CD4-positive, alpha-beta memory T cell (primary cell): ENCODE results near the gene GTF3C5. TPM values are rescaled to one million over a fixed set of nuclear protein-coding genes. Genes with fewer than 3 reads are reported as not detected.
"Not testable (repeated sequence)": the region's sequence is repeated elsewhere in the genome, so short reads cannot be mapped to it uniquely, and the experiment has no call there.

Experiments
- CTCF ChIA-PET: fragments of 350-600 bp; sonication (Branson Sonifier 250); formaldehyde crosslinking; loops from one replicate; lab custom pipeline; 2021; ENCODE audit warnings: inconsistent platforms; ENCODE audit not compliant: partially characterized antibody; lab: Charles Lee
- POLR2A ChIA-PET: fragments of 350-600 bp; sonication (Branson Sonifier 250); formaldehyde crosslinking; loops from one replicate; lab custom pipeline; 2021; ENCODE audit not compliant: partially characterized antibody; lab: Charles Lee
- DNase-seq, 5 donors: peaks; one replicate each; pipeline versions ENCODE4 v3.0.0 to v3.0.0-alpha.2; 2020 to 2022; ENCODE audit warnings: mixed read lengths in 1 of 5
- H3K27ac ChIP-seq: one replicate; pipeline ENCODE4 v1.7.0; 2013; ENCODE audit warnings: low read depth, low read length
- H3K27me3 ChIP-seq: 2 replicates; pipeline ENCODE4 v1.7.0; 2013; ENCODE audit warnings: mild to moderate bottlenecking, low read length, moderate library complexity; ENCODE audit not compliant: insufficient read depth
- H3K36me3 ChIP-seq: 2 replicates; pipeline ENCODE4 v1.7.0; 2013; ENCODE audit warnings: mild to moderate bottlenecking, low read length, moderate library complexity; ENCODE audit not compliant: insufficient read depth
- H3K4me1 ChIP-seq: 2 replicates; pipeline ENCODE4 v1.7.0; 2013; ENCODE audit warnings: mild to moderate bottlenecking, low read length, moderate library complexity; ENCODE audit not compliant: insufficient read depth
- H3K4me3 ChIP-seq, 2 donors: one replicate each; pipeline ENCODE4 v1.7.0; 2013; ENCODE audit warnings: low read length in 2 of 2, mild to moderate bottlenecking in 1 of 2
- H3K9me3 ChIP-seq, 2 donors: one replicate each; pipeline ENCODE4 v1.7.0; 2013; ENCODE audit warnings: low read length in 2 of 2, control low read depth in 1 of 2; ENCODE audit not compliant: control insufficient read depth in 1 of 2
- H3K27ac Mint-ChIP-seq, 7 donors: one replicate each; pipeline ENCODE4 v1.8.0; 2020 to 2021; ENCODE audit warnings: mixed read lengths in 7 of 7, mild to moderate bottlenecking in 6 of 7, inconsistent platforms in 3 of 7, moderate library complexity in 3 of 7
- H3K27me3 Mint-ChIP-seq, 2 donors: one replicate each; pipeline ENCODE4 v1.8.0; 2020 to 2021; ENCODE audit warnings: mixed read lengths in 2 of 2
- H3K36me3 Mint-ChIP-seq, 2 donors: one replicate each; pipeline ENCODE4 v1.8.0; 2020 to 2021; ENCODE audit warnings: mixed read lengths in 2 of 2, inconsistent platforms in 1 of 2, mild to moderate bottlenecking in 1 of 2
- H3K4me1 Mint-ChIP-seq, 4 donors: one replicate each; pipeline ENCODE4 v1.8.0; 2020 to 2021; ENCODE audit warnings: mixed read lengths in 4 of 4, mild to moderate bottlenecking in 1 of 4
- H3K4me3 Mint-ChIP-seq, 8 donors: one replicate each; pipeline ENCODE4 v1.8.0; 2020 to 2021; ENCODE audit warnings: mixed read lengths in 8 of 8, mild to moderate bottlenecking in 7 of 8, moderate library complexity in 6 of 8, inconsistent platforms in 3 of 8
- H3K9me3 Mint-ChIP-seq, 8 donors: one replicate each; pipeline ENCODE4 v1.8.0; 2020 to 2021; ENCODE audit warnings: mixed read lengths in 8 of 8, mild to moderate bottlenecking in 5 of 8, inconsistent platforms in 3 of 8, moderate library complexity in 1 of 8
- intact Hi-C: fragments of 100-400 bp; cut with micrococcal nuclease; formaldehyde crosslinking; loops from one replicate; pipeline ENCODE4 v1.15.1; 2023
- polyA plus RNA-seq, 2 donors: library from polyadenylated mRNA; unstranded; fragments of 300-500 nt; fragmentation: Illumina TruSeq; gene quantifications; one replicate each; pipeline ENCODE4 v1.2.3, GENCODE V29; 2021
- total RNA-seq, 2 experiments: library from RNA; stranded (reverse); gene quantifications; one replicate each; pipeline ENCODE4 v1.2.3, GENCODE V29; 2021

GTF3C5 gene
- total and polyA plus RNA-seq, 4 experiments from 2014 or later, result 33.5 to 71.5 (median 52.7) TPM

DNA sequence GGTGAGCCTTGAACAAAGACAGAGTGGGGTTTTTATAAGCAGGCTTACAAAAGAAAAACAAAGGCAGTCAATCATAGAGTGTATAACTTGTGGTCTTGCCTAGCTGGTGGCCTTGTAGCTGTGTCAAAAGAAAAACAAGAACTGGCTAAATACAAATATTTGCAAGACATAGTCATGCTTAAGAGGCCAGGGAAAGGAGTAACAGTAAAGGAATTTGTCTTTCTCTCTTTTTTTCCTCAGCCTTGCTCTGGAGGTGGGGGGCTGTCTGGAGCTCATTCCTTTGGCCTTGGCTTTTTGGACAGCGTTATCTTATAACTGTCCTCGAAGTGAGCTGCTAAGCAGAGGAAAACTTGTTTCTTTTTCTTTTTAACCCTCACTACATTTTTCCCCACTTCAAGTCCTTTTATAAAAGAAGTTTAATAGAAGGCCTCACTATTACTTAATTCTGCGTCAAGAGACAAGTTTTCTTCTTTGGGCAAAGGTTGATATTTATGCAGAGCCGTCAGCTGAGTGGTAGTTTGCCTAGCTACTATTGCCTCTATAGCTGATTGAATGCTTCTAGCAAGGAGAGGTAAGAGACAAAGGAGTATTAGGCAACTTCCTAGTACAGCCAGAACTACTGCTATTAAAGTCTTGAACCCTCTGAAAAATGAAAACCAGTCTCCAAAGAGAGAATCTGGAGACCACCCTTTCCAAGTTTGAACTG lies 45.3 kb downstream of the GTF3C5 start:
- H3K27me3 Mint-ChIP-seq, result peaks cover 0 to 4% of the 10 kb centered on the region in 2 donors

DNA sequence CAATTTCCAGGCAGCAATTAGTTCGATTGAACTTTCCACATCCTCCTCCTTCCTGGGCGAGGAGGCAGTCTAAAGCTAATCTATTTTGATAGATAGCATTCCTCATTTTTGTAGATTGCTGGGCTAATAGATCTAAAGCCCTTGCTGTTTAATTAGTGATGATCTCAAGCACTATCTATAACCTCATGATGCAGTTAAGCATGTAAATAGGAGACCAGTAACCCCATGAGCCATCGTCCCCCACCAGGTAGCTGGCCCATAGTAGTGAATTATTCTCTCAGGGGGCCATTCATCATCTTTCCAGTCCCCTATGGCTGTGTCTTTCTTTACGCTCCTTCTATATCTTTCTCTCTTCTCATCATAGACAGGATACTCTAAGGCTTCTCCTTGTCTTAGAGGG lies 45.9 kb downstream of the GTF3C5 start:
- no peaks in the 10 kb centered on the region for H3K36me3 ChIP-seq
- Mint-ChIP-seq H3K27me3 (peaks cover 0 to 4% of the 10 kb centered on the region in 2 donors), H3K4me3 (no peak overlapping the region), H3K9me3 (no peaks in the 10 kb centered on the region), H3K4me1 (no peaks in the 10 kb centered on the region), H3K27ac (no peak overlapping the region), H3K36me3 (no peaks in the 10 kb centered on the region)
- POLR2A ChIA-PET, result no interaction called here
- no peaks in the 10 kb centered on the region for H3K9me3 ChIP-seq
- no peak overlapping the region for H3K27ac ChIP-seq
- CTCF ChIA-PET, result no interaction called here
- no peaks in the 10 kb centered on the region for H3K4me1 ChIP-seq
- no peaks in the 10 kb centered on the region for H3K27me3 ChIP-seq
- no peak overlapping the region for H3K4me3 ChIP-seq
- intact Hi-C loops, result no loop called here
- no peak for DNase-seq

More for the DNA sequence above, 45.3 kb downstream of the GTF3C5 start:
- intact Hi-C loops, result no loop called here
- no peak for DNase-seq
- no peaks in the 10 kb centered on the region for H3K36me3 ChIP-seq
- Mint-ChIP-seq H3K27ac (no peak overlapping the region), H3K36me3 (no peaks in the 10 kb centered on the region), H3K9me3 (no peaks in the 10 kb centered on the region), H3K4me1 (no peaks in the 10 kb centered on the region), H3K4me3 (no peak overlapping the region)
- ChIA-PET POLR2A (interaction anchor here (0.8 kb wide), 1 partner anchor 51 kb away, joined by 3 read pairs; no protein-coding TSS in a partner anchor), CTCF (interaction anchor here (0.7 kb wide), 1 partner anchor 54 kb away, joined by 5 read pairs; no protein-coding TSS in a partner anchor)
- no peaks in the 10 kb centered on the region for H3K27me3 ChIP-seq
- no peak overlapping the region for H3K27ac ChIP-seq
- no peaks in the 10 kb centered on the region for H3K9me3 ChIP-seq
- H3K4me3 ChIP-seq, result no peak overlapping the region
- no peaks in the 10 kb centered on the region for H3K4me1 ChIP-seq

DNA sequence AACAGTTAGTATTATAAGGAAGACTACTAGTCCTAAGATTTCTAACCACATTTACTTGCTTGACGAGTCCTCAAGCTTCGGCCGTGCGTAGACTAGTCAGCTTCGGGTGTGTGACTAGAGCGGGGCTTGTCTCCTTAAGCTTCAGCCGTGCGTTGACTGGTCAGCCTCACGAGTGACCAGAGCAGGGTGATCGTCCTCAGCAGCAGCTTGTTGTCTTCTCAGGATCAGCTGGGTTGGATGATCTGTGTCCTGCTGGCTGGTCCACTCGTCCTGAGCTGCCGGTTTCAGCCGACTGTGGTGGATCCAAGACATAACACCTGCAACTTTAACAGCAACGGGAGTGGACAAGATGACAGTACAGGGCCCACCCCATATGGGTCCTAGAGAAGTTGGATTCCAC lies 47.7 kb downstream of the GTF3C5 start:
- Histone ChIP-seq H3K27me3 (no peaks in the 10 kb centered on the region), H3K4me1 (no peaks in the 10 kb centered on the region), H3K4me3 (no peak overlapping the region), H3K9me3 (no peaks in the 10 kb centered on the region), H3K36me3 (no peaks in the 10 kb centered on the region), H3K27ac (no peak overlapping the region)
- no peaks in the 10 kb centered on the region for H3K4me1 Mint-ChIP-seq
- ChIA-PET CTCF (no interaction called here), POLR2A (no interaction called here)
- no peak overlapping the region for H3K27ac Mint-ChIP-seq
- no peak for DNase-seq
- H3K36me3 Mint-ChIP-seq, result no peaks in the 10 kb centered on the region
- H3K4me3 Mint-ChIP-seq, result no peak overlapping the region
- peaks cover 0 to 4% of the 10 kb centered on the region in 2 donors for H3K27me3 Mint-ChIP-seq
- intact Hi-C loops, result no loop called here
- H3K9me3 Mint-ChIP-seq, result no peaks in the 10 kb centered on the region

DNA sequence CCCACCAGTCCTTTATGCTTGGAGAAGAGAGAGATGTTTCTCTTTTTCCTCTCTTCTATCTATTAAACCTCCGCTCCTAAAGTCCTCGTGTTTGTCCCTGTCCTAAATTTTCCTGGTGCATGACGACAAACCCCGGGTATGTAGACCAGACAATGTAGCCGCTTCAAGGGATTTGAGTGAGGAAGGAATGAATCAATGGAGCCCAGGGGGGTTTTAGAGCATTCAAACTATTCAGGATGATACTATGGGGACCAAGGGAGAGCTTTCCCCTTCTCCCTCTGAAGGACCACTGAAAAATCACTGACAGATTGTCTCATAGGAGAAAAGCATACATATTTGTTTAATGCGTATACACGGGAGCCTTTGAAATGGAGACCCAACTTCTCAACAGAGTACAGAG lies 49.4 kb downstream of the GTF3C5 start:
- Mint-ChIP-seq H3K27me3 (peaks cover 0 to 4% of the 10 kb centered on the region in 2 donors), H3K9me3 (no peaks in the 10 kb centered on the region), H3K4me3 (no peak overlapping the region), H3K36me3 (no peaks in the 10 kb centered on the region), H3K27ac (no peak overlapping the region), H3K4me1 (no peaks in the 10 kb centered on the region)
- ChIA-PET POLR2A (no interaction called here), CTCF (interaction anchor here (1.1 kb wide), 1 partner anchor 64 kb away, joined by 3 read pairs; no protein-coding TSS in a partner anchor)
- intact Hi-C loops, result no loop called here
- no peaks in the 10 kb centered on the region for H3K4me1 ChIP-seq
- H3K36me3 ChIP-seq, result no peaks in the 10 kb centered on the region
- no peaks in the 10 kb centered on the region for H3K9me3 ChIP-seq
- H3K27ac ChIP-seq, result no peak overlapping the region
- no peaks in the 10 kb centered on the region for H3K27me3 ChIP-seq
- no peak for DNase-seq
- no peak overlapping the region for H3K4me3 ChIP-seq

DNA sequence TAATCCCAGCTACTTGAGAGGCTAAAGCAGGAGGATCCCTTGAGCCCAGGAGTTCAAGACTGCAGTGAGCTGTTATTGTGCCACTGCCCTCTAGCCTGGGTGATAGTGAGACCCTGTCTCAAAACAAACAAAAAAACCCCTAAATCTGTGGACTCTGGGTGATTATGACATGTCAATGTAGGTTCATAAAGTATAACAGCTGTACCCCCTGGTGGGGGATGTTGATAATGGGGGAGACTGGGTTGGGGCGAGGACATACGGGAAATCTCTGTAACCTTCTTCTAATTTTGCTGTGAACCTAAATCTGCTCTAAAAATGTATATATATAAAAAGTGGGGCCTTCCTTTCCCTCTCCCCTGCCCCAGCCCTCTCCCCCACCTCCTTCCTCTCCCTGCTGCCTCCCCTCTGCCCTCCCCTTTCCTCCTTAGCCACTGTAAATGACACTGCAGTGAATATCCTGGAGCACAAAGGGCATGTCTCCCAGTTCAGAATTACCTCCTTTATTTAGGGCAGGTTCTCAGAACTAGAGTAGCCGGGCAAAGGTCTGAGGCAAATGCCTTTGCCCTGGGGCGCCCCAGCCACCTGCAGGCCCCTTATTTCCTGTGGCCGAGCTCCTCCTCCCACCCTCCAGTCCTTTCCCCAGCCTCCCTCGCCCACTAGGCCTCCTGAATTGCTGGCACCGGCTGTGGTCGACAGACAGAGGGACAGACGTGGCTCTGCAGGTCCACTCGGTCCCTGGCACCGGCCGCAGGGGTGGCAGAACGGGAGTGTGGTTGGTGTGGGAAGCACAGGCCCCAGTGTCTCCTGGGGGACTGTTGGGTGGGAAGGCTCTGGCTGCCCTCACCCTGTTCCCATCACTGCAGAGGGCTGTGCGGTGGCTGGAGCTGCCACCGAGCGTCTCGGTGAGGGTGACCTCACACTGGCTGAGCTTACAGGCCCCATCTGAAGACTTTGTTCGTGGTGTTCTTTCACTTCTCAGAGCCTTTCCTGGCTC lies 50.3 kb downstream of the GTF3C5 start:
- H3K36me3 ChIP-seq, H3K27me3 Mint-ChIP-seq, DNase-seq, H3K27me3 ChIP-seq, H3K4me3 ChIP-seq, H3K27ac Mint-ChIP-seq, intact Hi-C loops, H3K9me3 Mint-ChIP-seq, H3K27ac ChIP-seq, H3K4me1 Mint-ChIP-seq, H3K4me3 Mint-ChIP-seq, H3K36me3 Mint-ChIP-seq, POLR2A ChIA-PET, H3K4me1 ChIP-seq, H3K9me3 ChIP-seq: not testable (repeated sequence)
- CTCF ChIA-PET, result interaction anchor here (1.1 kb wide), 1 partner anchor 63 kb away, joined by 3 read pairs; no protein-coding TSS in a partner anchor

DNA sequence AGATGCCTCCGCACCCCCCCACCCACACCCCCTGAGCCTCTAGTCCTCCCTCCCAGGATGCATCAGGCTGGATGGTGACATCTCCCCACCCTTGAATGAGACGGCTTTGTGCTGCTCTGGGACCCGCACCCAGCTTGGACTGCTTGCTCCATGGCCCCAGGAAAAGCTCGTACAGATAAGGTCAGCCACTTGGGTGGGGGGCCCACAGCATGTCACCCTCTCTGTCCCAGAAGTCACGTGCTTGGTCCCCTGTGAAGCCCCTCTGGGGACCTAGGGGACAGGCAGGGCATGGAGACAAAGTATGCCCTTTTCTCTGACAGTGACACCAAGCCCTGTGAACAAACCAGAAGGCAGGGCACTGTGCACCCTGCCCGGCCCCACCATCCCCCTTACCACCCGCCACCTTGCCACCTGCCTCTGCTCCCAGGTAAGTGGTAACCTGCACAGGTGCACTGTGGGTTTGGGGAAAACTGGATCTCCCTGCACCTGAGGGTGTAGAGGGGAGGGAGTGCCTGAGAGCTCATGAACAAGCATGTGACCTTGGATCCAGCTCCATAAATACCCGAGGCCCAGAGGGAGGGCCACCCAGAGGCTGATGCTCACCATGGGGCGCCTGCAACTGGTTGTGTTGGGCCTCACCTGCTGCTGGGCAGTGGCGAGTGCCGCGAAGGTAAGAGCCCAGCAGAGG lies 51.3 kb downstream of the GTF3C5 start:
- CTCF ChIA-PET, H3K9me3 ChIP-seq, intact Hi-C loops, DNase-seq, H3K36me3 ChIP-seq, H3K27ac Mint-ChIP-seq, H3K36me3 Mint-ChIP-seq, H3K4me3 ChIP-seq, H3K9me3 Mint-ChIP-seq, H3K27me3 ChIP-seq, H3K4me3 Mint-ChIP-seq, POLR2A ChIA-PET, H3K27ac ChIP-seq, H3K27me3 Mint-ChIP-seq, H3K4me1 Mint-ChIP-seq, H3K4me1 ChIP-seq: not testable (repeated sequence)

DNA sequence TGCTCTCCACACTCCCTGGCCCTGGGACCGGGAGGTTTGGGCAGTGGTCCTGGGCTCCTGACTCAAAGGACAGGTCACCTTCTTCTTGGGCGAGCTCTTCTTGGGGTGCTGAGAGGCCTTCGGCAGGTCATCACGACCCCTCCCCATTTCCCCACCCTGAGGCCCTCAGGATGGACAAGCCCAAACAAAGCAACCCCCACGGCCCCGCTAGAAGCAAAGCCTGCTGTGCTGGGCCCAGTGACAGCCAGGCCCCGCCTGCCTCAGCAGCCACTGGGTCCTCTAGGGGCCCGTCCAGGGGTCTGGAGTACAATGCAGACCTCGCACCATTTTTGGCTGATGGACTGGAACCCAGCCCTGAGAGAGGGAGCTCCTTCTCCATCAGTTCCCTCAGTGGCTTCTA lies 52.9 kb downstream of the GTF3C5 start:
- POLR2A ChIA-PET, DNase-seq, H3K27ac Mint-ChIP-seq, H3K4me3 Mint-ChIP-seq, CTCF ChIA-PET, intact Hi-C loops, H3K36me3 ChIP-seq, H3K27ac ChIP-seq, H3K4me3 ChIP-seq, H3K27me3 Mint-ChIP-seq, H3K4me1 Mint-ChIP-seq, H3K9me3 Mint-ChIP-seq, H3K27me3 ChIP-seq, H3K36me3 Mint-ChIP-seq, H3K9me3 ChIP-seq, H3K4me1 ChIP-seq: not testable (repeated sequence)
